ENCODE data around the gene D2HGDH. TPM values are rescaled to one million over a fixed set of nuclear protein-coding genes. Genes with fewer than 3 reads are reported as not detected.
"Not testable (repeated sequence)": the region's sequence is repeated elsewhere in the genome, so short reads cannot be mapped to it uniquely, and the experiment has no call there.

The D2HGDH gene
- total RNA-seq, 2 experiments from 2014 or later: 18.5 to 29.2 TPM

GRCh38 chr2:241755777-241756176 is 21.3 kb downstream of the D2HGDH start:
- POLR2A ChIA-PET: no interaction called here
- Mint-ChIP-seq H3K27me3 (no peaks in the 10 kb centered on the region), H3K4me3 (no peak overlapping the region), H3K9me3 (peaks cover 2% of the 10 kb centered on the region), H3K4me1 (peaks cover under 1% of the 10 kb centered on the region), H3K36me3 (ENCODE audit: low read depth) (peaks cover 11% of the 10 kb centered on the region), H3K27ac (no peak overlapping the region)
- CTCF ChIA-PET: no interaction called here
- DNase-seq: no peak

GRCh38 chr2:241759067-241759807 is 24.8 kb downstream of the D2HGDH start:
- H3K4me1 Mint-ChIP-seq: peaks cover 20% of the 10 kb centered on the region
- peaks cover 14% of the 10 kb centered on the region for H3K36me3 Mint-ChIP-seq (ENCODE audit: low read depth)
- DNase-seq: no peak
- POLR2A ChIA-PET: no interaction called here
- H3K9me3 Mint-ChIP-seq: peaks cover 4% of the 10 kb centered on the region
- H3K27me3 Mint-ChIP-seq: no peaks in the 10 kb centered on the region
- CTCF ChIA-PET: no interaction called here
- no peak overlapping the region for H3K27ac Mint-ChIP-seq
- H3K4me3 Mint-ChIP-seq: no peak overlapping the region

- H3K27ac Mint-ChIP-seq, H3K4me3 Mint-ChIP-seq, H3K9me3 Mint-ChIP-seq, H3K27me3 Mint-ChIP-seq, CTCF ChIA-PET, DNase-seq, POLR2A ChIA-PET: not testable (repeated sequence)
- peaks cover 14% of the 10 kb centered on the region for H3K36me3 Mint-ChIP-seq (ENCODE audit: low read depth)
- peaks cover 22% of the 10 kb centered on the region for H3K4me1 Mint-ChIP-seq
Measured at GRCh38 chr2:241759893-241760292, 25.5 kb downstream of the D2HGDH start.

GRCh38 chr2:241760301-241760771 is 25.9 kb downstream of the D2HGDH start:
- peaks cover 14% of the 10 kb centered on the region for H3K36me3 Mint-ChIP-seq (ENCODE audit: low read depth)
- POLR2A ChIA-PET: no interaction called here
- H3K27me3 Mint-ChIP-seq: no peaks in the 10 kb centered on the region
- H3K4me1 Mint-ChIP-seq: peaks cover 22% of the 10 kb centered on the region
- CTCF ChIA-PET: interaction anchor here (0.6 kb wide), 1 partner anchor 123 kb away, joined by 3 read pairs; the partner anchor contains the start of gene ATG4B
- no peak overlapping the region for H3K4me3 Mint-ChIP-seq
- H3K9me3 Mint-ChIP-seq: peaks cover 4% of the 10 kb centered on the region
- DNase-seq: no peak
- H3K27ac Mint-ChIP-seq: no peak overlapping the region

- Mint-ChIP-seq H3K27me3 (no peaks in the 10 kb centered on the region), H3K9me3 (peaks cover 4% of the 10 kb centered on the region), H3K4me1 (peaks cover 22% of the 10 kb centered on the region), H3K27ac (peak overlapping the region; percentile 83), H3K36me3 (ENCODE audit: low read depth) (peaks cover 14% of the 10 kb centered on the region), H3K4me3 (no peak overlapping the region)
- POLR2A ChIA-PET: no interaction called here
- no peak for DNase-seq
- CTCF ChIA-PET: interaction anchor here (0.6 to 1.3 kb wide), 3 partner anchors 8 to 74 kb away, joined by 3 to 4 read pairs (median 3); no protein-coding TSS in a partner anchor
Measured at GRCh38 chr2:241762321-241762932, 28.0 kb downstream of the D2HGDH start.

GRCh38 chr2:241762933-241763369 is 28.5 kb downstream of the D2HGDH start:
- no peak overlapping the region for H3K4me3 Mint-ChIP-seq
- H3K9me3 Mint-ChIP-seq: peaks cover 4% of the 10 kb centered on the region
- peaks cover 14% of the 10 kb centered on the region for H3K36me3 Mint-ChIP-seq (ENCODE audit: low read depth)
- DNase-seq: peak; percentile 52
- peak overlapping the region; percentile 83 for H3K27ac Mint-ChIP-seq
- no peaks in the 10 kb centered on the region for H3K27me3 Mint-ChIP-seq
- CTCF ChIA-PET: interaction anchor here (0.6 to 1.3 kb wide), 3 partner anchors 9 to 75 kb away, joined by 3 to 4 read pairs (median 3); no protein-coding TSS in a partner anchor
- POLR2A ChIA-PET: no interaction called here
- peaks cover 22% of the 10 kb centered on the region for H3K4me1 Mint-ChIP-seq

GRCh38 chr2:241763551-241764274 is 29.3 kb downstream of the D2HGDH start:
- Mint-ChIP-seq H3K27me3 (no peaks in the 10 kb centered on the region), H3K9me3 (peaks cover 4% of the 10 kb centered on the region), H3K4me1 (peaks cover 22% of the 10 kb centered on the region), H3K36me3 (ENCODE audit: low read depth) (peaks cover 14% of the 10 kb centered on the region), H3K4me3 (no peak overlapping the region), H3K27ac (peak overlapping the region; percentile 83)
- DNase-seq: no peak
- CTCF ChIA-PET: interaction anchor here (1.1 to 1.3 kb wide), 3 partner anchors 10 to 146 kb away, joined by 3 to 4 read pairs (median 3); no protein-coding TSS in a partner anchor
- POLR2A ChIA-PET: no interaction called here

GRCh38 chr2:241764275-241765241 is 30.1 kb downstream of the D2HGDH start:
- no peak overlapping the region for H3K4me3 Mint-ChIP-seq
- H3K36me3 Mint-ChIP-seq (ENCODE audit: low read depth): peaks cover 7% of the 10 kb centered on the region
- peaks cover 4% of the 10 kb centered on the region for H3K9me3 Mint-ChIP-seq
- CTCF ChIA-PET: interaction anchor here (1.0 to 1.1 kb wide), 2 partner anchors 23 to 146 kb away, joined by 3 read pairs; no protein-coding TSS in a partner anchor
- no peaks in the 10 kb centered on the region for H3K27me3 Mint-ChIP-seq
- no peak for DNase-seq
- POLR2A ChIA-PET: no interaction called here
- H3K27ac Mint-ChIP-seq: peak overlapping the region; percentile 25
- H3K4me1 Mint-ChIP-seq: peaks cover 22% of the 10 kb centered on the region

- Mint-ChIP-seq H3K9me3 (no peaks in the 10 kb centered on the region), H3K36me3 (ENCODE audit: low read depth) (no peaks in the 10 kb centered on the region), H3K27me3 (no peaks in the 10 kb centered on the region), H3K4me1 (peaks cover 22% of the 10 kb centered on the region), H3K27ac (no peak overlapping the region), H3K4me3 (no peak overlapping the region)
- no peak for DNase-seq
- CTCF ChIA-PET: no interaction called here
- POLR2A ChIA-PET: no interaction called here
Measured at GRCh38 chr2:241767464-241768250, 33.2 kb downstream of the D2HGDH start.

GRCh38 chr2:241768251-241768711 is 33.9 kb downstream of the D2HGDH start:
- Mint-ChIP-seq H3K9me3 (no peaks in the 10 kb centered on the region), H3K4me3 (no peak overlapping the region), H3K36me3 (ENCODE audit: low read depth) (no peaks in the 10 kb centered on the region), H3K27ac (no peak overlapping the region), H3K4me1 (peaks cover 16% of the 10 kb centered on the region), H3K27me3 (no peaks in the 10 kb centered on the region)
- ChIA-PET POLR2A (no interaction called here), CTCF (no interaction called here)
- DNase-seq: no peak

- ChIA-PET CTCF (no interaction called here), POLR2A (no interaction called here)
- H3K27me3 Mint-ChIP-seq: no peaks in the 10 kb centered on the region
- H3K4me3 Mint-ChIP-seq: no peak overlapping the region
- DNase-seq: no peak
- no peak overlapping the region for H3K27ac Mint-ChIP-seq
- peaks cover 13% of the 10 kb centered on the region for H3K4me1 Mint-ChIP-seq
- H3K36me3 Mint-ChIP-seq (ENCODE audit: low read depth): no peaks in the 10 kb centered on the region
- no peaks in the 10 kb centered on the region for H3K9me3 Mint-ChIP-seq
Measured at GRCh38 chr2:241768850-241769249, 34.4 kb downstream of the D2HGDH start.

All from activated CD4-positive, alpha-beta T cell treated with anti-CD3 and anti-CD28 coated beads, Interleukin-2, amount 10 ng/mL, durations not matched to agents 7 days and 5 days (primary cell).